ENCODE results near the gene PDE6A. TPM values are rescaled to one million over a fixed set of nuclear protein-coding genes. Genes with fewer than 3 reads are reported as not detected.
A peak's percentile ranks its signal among the peaks of the same experiment; 100 is the strongest.

The PDE6A gene
- total and polyA plus RNA-seq, 4 donors: 0.13 TPM; not detected in 3

DNA sequence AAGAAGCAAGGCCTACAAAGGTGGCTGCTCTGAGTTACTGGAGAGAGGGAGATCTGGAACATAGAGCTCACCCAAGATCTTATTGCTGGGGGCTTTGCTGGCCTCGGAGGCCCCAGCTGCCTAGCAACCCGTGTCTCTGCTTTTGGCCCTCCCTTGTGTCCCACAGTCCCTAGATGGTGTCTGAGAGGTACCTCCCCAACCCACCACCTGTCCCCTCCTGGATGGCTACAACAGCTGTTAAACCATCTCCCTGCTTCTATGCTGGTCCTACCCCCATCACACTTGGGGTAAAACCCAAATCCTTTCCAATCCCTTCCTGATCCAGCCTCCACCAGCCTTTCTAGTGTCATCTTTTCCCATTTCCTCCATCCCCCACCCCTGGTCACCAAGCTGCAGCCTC lies 127.9 kb downstream of the PDE6A start:
- WGBS, 2 donors: 80 to 92% methylated on average over 2 of the region's 2 CpGs

DNA sequence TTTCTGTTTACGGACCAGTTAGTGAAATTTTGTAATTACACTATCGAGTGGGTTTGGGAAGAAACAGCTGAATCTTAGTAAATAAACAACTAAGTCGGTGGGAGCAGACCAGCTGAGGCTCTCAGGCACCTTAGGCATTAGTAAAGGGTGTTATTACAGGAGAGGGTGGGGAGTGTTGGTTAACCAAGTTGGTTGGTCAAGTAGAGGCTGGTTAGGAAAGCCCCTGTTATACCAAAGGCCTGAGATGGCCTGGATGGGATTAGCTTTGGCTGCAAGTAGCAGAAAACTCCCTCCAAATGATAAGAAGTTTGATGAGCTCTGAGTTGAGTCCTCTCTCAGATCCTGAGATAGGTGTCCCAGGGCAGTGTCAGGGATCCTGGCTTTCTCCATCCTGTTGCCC lies 133.1 kb downstream of the PDE6A start:
- intact Hi-C loops (cut with DNase I): no loop called here
- WGBS, 2 donors: 74 to 93% methylated on average over 3 of the region's 3 CpGs

More for the DNA sequence above, 127.9 kb downstream of the PDE6A start:
- ATAC-seq (ENCODE audit: low FRiP score) (no peak), DNase-seq (peak in 1 of 2 donors; percentile 11)
- H3K27me3 ChIP-seq (ENCODE audit: control insufficient read depth in 1 of 2, insufficient read depth in 2 of 2, low read length in 1 of 2): no peaks in the 10 kb centered on the region
- no peaks in the 10 kb centered on the region for H3K4me1 ChIP-seq (ENCODE audit: control insufficient read depth in 1 of 2, insufficient read depth in 2 of 2, low read length in 2 of 2)
- no peak overlapping the region for H3K27ac ChIP-seq (ENCODE audit: low read depth in 1 of 2, low read length in 2 of 2)
- H3K9me3 ChIP-seq (ENCODE audit: control insufficient read depth, low read length): no peaks in the 10 kb centered on the region
- intact Hi-C loops (cut with DNase I): no loop called here
- H3K36me3 ChIP-seq (ENCODE audit: control insufficient read depth in 1 of 2, insufficient read depth in 2 of 2, low read length in 1 of 2): no peaks in the 10 kb centered on the region
- no peak overlapping the region for H3K4me3 ChIP-seq (ENCODE audit: low read length in 2 of 2)

GRCh38 chr5:149810856-149811255 lies 133.7 kb downstream of the PDE6A start:
- Histone ChIP-seq H3K9me3 (ENCODE audit: control insufficient read depth, low read length) (no peaks in the 10 kb centered on the region), H3K27me3 (ENCODE audit: control insufficient read depth in 1 of 2, insufficient read depth in 2 of 2, low read length in 1 of 2) (no peaks in the 10 kb centered on the region), H3K36me3 (ENCODE audit: control insufficient read depth in 1 of 2, insufficient read depth in 2 of 2, low read length in 1 of 2) (no peaks in the 10 kb centered on the region), H3K27ac (ENCODE audit: low read depth in 1 of 2, low read length in 2 of 2) (no peak overlapping the region), H3K4me3 (ENCODE audit: low read length in 2 of 2) (no peak overlapping the region), H3K4me1 (ENCODE audit: control insufficient read depth in 1 of 2, insufficient read depth in 2 of 2, low read length in 2 of 2) (no peaks in the 10 kb centered on the region)
- 93 to 94% methylated on average over 6 of the region's 6 CpGs for WGBS, 2 donors
- DNase-seq (peak in 1 of 2 donors; percentile 4), ATAC-seq (ENCODE audit: low FRiP score) (no peak)
- intact Hi-C loops (cut with DNase I): no loop called here

More for the DNA sequence above, 133.1 kb downstream of the PDE6A start:
- DNase-seq: no peak
- no peak overlapping the region for H3K27ac ChIP-seq (ENCODE audit: low read depth in 1 of 2, low read length in 2 of 2)
- H3K36me3 ChIP-seq (ENCODE audit: control insufficient read depth in 1 of 2, insufficient read depth in 2 of 2, low read length in 1 of 2): no peaks in the 10 kb centered on the region
- no peak overlapping the region for H3K4me3 ChIP-seq (ENCODE audit: low read length in 2 of 2)
- H3K27me3 ChIP-seq (ENCODE audit: control insufficient read depth in 1 of 2, insufficient read depth in 2 of 2, low read length in 1 of 2): no peaks in the 10 kb centered on the region
- H3K4me1 ChIP-seq (ENCODE audit: control insufficient read depth in 1 of 2, insufficient read depth in 2 of 2, low read length in 2 of 2): no peaks in the 10 kb centered on the region
- no peak for ATAC-seq (ENCODE audit: low FRiP score)
- no peaks in the 10 kb centered on the region for H3K9me3 ChIP-seq (ENCODE audit: control insufficient read depth, low read length)

DNA sequence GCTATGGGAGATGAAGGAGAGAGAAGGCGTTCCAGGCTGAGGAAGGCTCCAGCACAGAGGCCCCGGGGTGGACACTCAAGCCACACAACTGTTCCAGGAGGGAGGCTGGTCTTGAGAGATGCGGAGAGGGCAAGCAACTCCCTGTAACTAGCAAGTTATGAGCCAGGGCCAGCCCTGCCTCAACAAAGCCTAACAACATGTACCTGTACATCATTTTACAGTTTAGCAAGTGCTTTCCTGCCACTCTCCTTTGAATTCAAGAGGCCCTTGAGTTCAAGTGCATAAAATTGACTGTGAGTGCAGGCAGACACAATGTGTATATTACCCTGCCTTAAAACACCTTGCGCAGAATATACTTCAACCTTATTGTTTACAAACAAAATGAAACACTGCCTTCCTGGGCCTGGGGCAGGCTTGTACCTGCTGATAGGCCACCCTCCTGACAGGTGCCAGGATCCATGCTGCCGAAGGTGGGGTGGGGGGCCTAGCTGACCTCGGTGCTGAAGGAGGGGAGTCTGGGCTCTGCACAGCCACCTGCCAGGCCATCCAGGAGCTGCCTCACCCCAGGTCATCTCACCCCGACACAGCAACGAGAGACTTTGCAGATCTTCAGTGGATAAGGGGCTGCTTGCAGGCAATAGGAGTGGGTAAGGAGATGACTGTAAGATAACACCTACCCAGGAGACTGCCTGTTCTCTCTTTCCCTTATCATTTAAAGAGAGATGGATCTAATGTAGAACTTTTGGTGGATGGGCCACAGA lies 134.5 kb downstream of the PDE6A start:
- Histone ChIP-seq H3K9me3 (ENCODE audit: control insufficient read depth, low read length) (no peaks in the 10 kb centered on the region), H3K4me1 (ENCODE audit: control insufficient read depth in 1 of 2, insufficient read depth in 2 of 2, low read length in 2 of 2) (no peaks in the 10 kb centered on the region), H3K27me3 (ENCODE audit: control insufficient read depth in 1 of 2, insufficient read depth in 2 of 2, low read length in 1 of 2) (no peaks in the 10 kb centered on the region), H3K27ac (ENCODE audit: low read depth in 1 of 2, low read length in 2 of 2) (no peak overlapping the region), H3K36me3 (ENCODE audit: control insufficient read depth in 1 of 2, insufficient read depth in 2 of 2, low read length in 1 of 2) (no peaks in the 10 kb centered on the region), H3K4me3 (ENCODE audit: low read length in 2 of 2) (no peak overlapping the region)
- ATAC-seq (ENCODE audit: low FRiP score): no peak
- peak in 1 of 2 donors; percentile 37 for DNase-seq
- intact Hi-C loops (cut with DNase I): no loop called here
- WGBS, 2 donors: 93 to 94% methylated on average over 8 of the region's 8 CpGs

DNA sequence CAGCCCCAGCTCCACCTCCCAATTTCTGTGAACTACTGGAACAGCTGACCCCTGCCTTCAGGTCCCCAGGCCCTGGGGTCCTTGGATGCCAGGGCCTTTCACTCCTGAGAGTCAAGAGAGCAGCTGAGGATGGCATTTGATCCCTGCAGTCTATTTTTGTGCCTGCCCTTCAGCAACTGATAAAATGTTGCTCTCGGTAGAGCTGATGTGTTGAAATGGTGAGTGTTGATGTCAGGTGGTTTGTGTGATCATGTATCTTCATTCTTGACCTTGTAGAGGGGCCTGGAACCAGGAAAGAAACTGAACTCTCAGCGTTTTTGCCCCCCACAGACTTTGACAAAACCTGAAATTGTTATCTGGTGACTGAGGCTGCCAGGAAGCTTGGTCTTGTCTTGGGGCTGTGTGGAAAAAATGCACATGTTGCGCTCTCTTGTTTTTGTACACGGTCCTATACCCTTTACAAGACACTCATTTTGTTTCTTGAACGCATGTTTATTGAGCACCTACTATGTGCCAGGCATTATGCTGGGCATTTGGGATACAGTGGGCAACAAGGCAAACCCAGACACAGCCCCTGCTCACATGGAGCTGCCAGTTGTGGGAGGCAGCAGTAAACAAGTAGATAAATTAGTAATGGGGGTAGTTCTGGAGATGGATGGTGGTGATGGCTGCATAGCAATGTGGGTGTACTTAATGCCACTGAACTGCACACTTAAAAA lies 136.2 kb downstream of the PDE6A start:
- Histone ChIP-seq H3K4me3 (ENCODE audit: low read length in 2 of 2) (no peak overlapping the region), H3K4me1 (ENCODE audit: control insufficient read depth in 1 of 2, insufficient read depth in 2 of 2, low read length in 2 of 2) (no peaks in the 10 kb centered on the region), H3K9me3 (ENCODE audit: control insufficient read depth, low read length) (no peaks in the 10 kb centered on the region), H3K27ac (ENCODE audit: low read depth in 1 of 2, low read length in 2 of 2) (no peak overlapping the region), H3K27me3 (ENCODE audit: control insufficient read depth in 1 of 2, insufficient read depth in 2 of 2, low read length in 1 of 2) (no peaks in the 10 kb centered on the region), H3K36me3 (ENCODE audit: control insufficient read depth in 1 of 2, insufficient read depth in 2 of 2, low read length in 1 of 2) (no peaks in the 10 kb centered on the region)
- intact Hi-C loops (cut with DNase I): no loop called here
- WGBS, 2 donors: 77 to 80% methylated on average over 5 of the region's 5 CpGs
- ATAC-seq (ENCODE audit: low FRiP score): no peak
- peak in 1 of 2 donors; percentile 27 for DNase-seq

Other genes starting within 250 kb of the PDE6A start
- 1 to 10 TPM; 2.3 to 2.5 TPM for gene PPARGC1B, start 214.5 kb downstream of the PDE6A start, total RNA-seq
- gene PPARGC1B, start 214.5 kb downstream of the PDE6A start, polyA plus RNA-seq: under 1 TPM; 0.05 to 0.88 TPM
- 10 to 100 TPM; 14.0 to 16.1 TPM for gene SLC26A2, start 16.0 kb upstream of the PDE6A start, total RNA-seq
- gene SLC26A2, start 16.0 kb upstream of the PDE6A start, polyA plus RNA-seq: 1 to 10 TPM; 2.8 to 3.3 TPM
- 1 to 10 TPM; 3.8 to 4.2 TPM for gene TIGD6, start 55.9 kb upstream of the PDE6A start, total RNA-seq
- 1 to 10 TPM; 2.1 to 3.7 TPM for gene TIGD6, start 55.9 kb upstream of the PDE6A start, polyA plus RNA-seq
- 10 to 100 TPM; 27.6 to 31.0 TPM for gene HMGXB3, start 55.9 kb upstream of the PDE6A start, total RNA-seq
- 10 to 100 TPM in 1 of 2 donors, 1 to 10 TPM in 1; 2.3 to 16.3 TPM for gene HMGXB3, start 55.9 kb upstream of the PDE6A start, polyA plus RNA-seq
- gene CSF1R, start 141.8 kb upstream of the PDE6A start, total RNA-seq: 100 to 1,000 TPM in 1 of 2 donors, 10 to 100 TPM in 1; 35.3 to 125 TPM
- gene CSF1R, start 141.8 kb upstream of the PDE6A start, polyA plus RNA-seq: 10 to 100 TPM in 1 of 2 donors, 1 to 10 TPM in 1; 3.4 to 15.0 TPM
- 100 to 1,000 TPM; 217 to 360 TPM for gene PDGFRB, start 211.1 kb upstream of the PDE6A start, total RNA-seq
- gene PDGFRB, start 211.1 kb upstream of the PDE6A start, polyA plus RNA-seq: 100 to 1,000 TPM in 1 of 2 donors, 10 to 100 TPM in 1; 44.0 to 353 TPM
- gene CDX1, start 222.0 kb upstream of the PDE6A start, total RNA-seq: not detected
- 10 to 100 TPM in 1 of 2 donors, under 1 TPM in 1; 0.69 to 30.2 TPM for gene CDX1, start 222.0 kb upstream of the PDE6A start, polyA plus RNA-seq
- gene SLC6A7, start 245.3 kb upstream of the PDE6A start, total RNA-seq: not detected
- under 1 TPM; 0.25 to 0.41 TPM for gene SLC6A7, start 245.3 kb upstream of the PDE6A start, polyA plus RNA-seq

Data from aorta (tissue), 5 donors.